GM19452 (cell line): ENCODE data around the gene OTOGL.
"Not testable (repeated sequence)": the region's sequence is repeated elsewhere in the genome, so short reads cannot be mapped to it uniquely, and the experiment has no call there.

Experiments used
- ATAC-seq: cut with Tn5 transposase; IDR thresholded peaks from one replicate; pipeline ENCODE4 v1.9.1; 2021; ENCODE audit not compliant: unreplicated experiment

OTOGL gene

DNA sequence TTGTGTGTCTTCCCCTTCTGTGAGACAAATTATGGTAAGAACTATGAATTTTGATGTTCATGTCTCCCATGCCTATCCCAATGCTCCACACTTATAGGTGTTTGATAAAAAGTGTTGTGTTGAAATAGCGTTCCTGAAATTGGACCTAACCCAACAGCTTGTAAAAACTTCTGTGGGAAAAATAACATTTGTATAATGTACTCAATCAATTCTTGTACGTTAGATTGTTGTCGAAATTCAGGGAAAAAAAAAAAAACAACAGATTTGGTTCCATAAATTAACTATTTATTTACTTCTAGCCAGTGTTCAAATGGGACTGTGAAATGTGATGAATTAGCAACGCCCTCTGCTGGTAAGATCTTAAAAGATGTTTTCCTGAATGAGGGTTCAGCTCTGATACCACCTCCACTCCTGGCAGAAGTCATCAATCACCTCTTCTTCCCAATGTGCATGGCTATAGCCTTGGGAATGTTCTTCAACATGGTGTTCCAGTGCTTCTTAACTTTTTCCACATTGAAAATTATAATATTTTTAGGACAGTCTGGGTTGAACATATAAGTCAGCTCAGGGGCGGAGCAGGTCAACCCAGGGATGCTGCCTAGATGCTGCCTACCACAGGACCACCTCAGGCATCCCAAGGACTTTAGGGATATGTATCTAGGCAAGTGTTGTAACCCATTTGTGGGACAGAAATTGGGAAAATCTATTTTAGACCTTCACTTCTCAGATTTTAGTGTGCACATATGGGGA, 170.6 kb downstream of the OTOGL start:
- ATAC-seq: no peak

- no peak for ATAC-seq
These were observed 172.4 kb downstream of the OTOGL start for GRCh38 chr12:80271780-80272179.

DNA sequence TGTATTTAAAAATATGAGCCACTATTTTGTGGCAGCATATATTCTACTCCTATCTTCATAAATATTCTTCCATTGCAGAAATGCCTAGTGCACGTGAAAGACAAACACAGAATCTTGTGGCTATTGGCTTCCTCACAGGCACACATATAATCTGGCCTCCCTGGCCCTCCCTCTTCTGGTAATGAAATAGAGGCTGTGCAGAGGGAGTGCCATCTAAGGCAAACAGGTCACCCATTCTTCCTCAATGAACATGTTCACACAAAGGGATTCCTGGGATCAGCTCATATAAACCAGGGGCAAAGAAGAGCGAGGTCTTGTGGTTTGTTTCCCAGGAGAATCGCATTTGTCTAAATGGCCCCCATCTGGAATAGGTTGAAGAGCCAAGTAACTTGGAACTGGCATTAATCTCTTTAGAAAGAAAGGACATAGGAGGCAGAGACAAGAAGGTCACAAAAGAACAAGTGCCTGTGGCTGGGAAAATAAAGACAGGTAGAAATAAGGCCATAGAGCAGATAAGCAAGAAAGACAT, 173.1 kb downstream of the OTOGL start:
- ATAC-seq: no peak

DNA sequence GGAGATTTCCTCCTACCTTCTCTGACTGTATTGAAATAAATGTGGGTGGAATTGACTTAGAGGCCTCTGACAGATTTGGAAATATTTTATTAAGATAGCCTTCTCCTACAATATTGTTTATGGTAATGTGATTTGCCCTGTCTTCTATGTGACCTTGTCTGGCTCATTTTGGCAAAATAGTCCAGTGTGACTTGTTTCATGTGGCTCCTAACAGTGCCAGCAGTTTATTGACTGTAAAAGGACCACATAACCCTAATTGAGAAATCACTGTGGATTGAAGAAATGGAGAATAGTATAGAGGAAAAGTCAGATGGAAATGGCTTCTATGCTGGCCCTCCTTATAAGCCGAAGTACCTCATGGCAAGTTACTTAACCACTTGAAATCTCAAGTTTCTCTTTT, 173.8 kb downstream of the OTOGL start:
- ATAC-seq: no peak

DNA sequence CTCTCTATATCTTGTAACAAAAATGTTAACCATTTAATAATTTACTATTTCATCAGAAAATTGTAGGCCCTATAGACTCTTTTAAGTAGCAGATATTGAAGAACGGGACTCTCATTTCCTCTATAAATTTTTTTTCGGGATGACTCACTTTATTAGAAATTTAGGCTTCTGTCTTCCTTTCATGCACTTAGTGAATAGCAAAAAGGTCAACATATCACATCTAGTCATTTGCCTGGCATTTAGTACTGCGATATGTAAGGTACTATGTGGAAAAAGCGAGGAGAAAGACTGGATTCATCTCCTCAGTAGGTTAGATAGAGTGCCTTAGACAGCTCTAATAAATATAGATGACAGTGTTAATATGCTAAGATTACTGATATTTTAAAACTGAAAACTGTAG, 178.4 kb downstream of the OTOGL start:
- no peak for ATAC-seq

GRCh38 chr12:80282226-80282625, 182.9 kb downstream of the OTOGL start:
- no peak for ATAC-seq

DNA sequence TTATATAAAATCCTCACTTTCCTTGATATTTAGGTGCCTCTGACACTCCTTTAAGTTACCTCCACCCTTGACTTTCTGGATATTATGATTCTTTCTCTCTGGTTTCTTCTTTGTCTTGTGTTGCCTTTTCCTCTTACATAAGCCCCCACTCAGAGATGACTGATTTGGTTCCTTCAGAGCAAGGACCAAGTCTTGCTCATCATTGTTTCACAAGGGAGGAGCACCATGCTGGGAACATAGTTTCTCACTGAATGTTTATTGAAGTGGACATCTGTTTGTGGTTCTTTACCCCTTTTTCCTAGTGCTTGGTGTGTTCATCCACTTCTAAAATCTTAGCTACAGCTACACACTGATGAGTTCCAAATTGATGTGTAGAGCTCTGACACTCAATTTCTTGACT, 183.4 kb downstream of the OTOGL start:
- ATAC-seq: no peak

DNA sequence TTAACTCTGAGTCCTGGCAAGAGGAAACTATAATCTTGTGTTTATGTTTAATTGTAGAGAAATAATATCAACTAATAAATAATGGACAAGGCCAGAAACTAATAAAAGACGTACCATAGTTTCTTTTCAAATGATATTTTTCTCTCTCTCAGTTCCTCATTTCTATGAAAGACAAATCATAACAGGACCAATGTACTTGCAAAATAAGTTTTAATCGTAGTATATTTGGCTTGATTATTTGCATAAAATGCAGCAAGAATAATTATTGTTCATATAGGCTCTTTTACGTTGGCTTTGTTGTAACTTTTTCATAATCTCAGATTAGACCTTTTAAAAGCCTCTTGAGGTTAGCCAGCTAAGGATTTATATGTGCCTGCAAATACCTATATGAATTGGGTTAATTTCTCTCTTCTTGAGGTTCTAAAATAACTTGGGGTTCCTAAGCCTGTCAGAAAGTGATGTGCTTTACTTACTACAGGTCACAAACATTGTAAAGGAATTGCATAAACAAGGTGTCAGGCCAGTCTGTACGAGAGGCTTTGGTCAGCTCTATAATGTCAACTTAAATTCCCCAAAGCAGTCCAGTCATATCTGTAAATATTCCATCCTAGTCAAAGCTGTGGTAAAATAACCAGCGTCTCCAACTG, 191.9 kb downstream of the OTOGL start:
- ATAC-seq: peak; percentile 54

GRCh38 chr12:80293347-80293746, 194.0 kb downstream of the OTOGL start:
- ATAC-seq: no peak

GRCh38 chr12:80293759-80294158, 194.4 kb downstream of the OTOGL start:
- ATAC-seq: peak; percentile 62

GRCh38 chr12:80299219-80299618, 199.9 kb downstream of the OTOGL start:
- no peak for ATAC-seq

DNA sequence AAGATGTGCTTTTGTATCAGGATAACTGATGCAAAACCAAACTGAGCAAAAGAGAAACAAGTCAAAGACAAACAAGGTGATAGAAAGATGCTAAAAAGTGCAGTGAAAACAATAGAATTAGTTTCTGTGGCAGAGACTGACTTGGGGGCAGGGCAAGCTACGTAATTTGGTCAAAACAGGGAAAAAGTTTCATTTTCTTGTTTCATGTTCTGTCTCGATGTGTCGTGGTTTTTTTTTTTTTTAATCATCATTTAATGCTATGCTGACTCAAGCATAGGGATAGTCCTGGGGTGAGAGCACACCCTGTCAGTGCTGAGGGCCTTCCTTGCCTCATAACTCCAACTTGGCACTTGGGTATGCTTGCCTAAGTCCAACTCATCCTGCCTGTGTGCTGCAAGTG, 200.6 kb downstream of the OTOGL start:
- ATAC-seq: peak; percentile 70

GRCh38 chr12:80307436-80307835, 208.1 kb downstream of the OTOGL start:
- not testable (repeated sequence) for ATAC-seq

GRCh38 chr12:80313209-80313608, 213.9 kb downstream of the OTOGL start:
- ATAC-seq: no peak

DNA sequence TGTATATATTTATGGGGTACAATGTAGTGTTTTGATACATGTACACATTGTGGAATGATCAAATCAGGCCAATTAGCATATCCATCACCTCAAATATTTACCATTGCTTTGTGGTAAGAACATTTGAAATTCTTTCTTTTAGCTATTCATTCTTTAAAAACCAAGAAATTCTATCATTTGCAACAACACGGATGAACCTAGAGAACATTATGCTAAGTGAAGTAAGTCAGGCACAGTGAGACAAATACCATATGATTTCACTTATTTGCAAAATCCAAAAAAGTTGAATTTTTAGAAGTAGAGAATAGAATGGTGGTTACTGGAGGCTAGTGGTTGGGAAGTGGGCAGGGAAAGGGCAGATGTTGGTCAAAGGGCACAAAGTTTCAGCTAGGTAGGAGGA, 215.4 kb downstream of the OTOGL start:
- no peak for ATAC-seq

DNA sequence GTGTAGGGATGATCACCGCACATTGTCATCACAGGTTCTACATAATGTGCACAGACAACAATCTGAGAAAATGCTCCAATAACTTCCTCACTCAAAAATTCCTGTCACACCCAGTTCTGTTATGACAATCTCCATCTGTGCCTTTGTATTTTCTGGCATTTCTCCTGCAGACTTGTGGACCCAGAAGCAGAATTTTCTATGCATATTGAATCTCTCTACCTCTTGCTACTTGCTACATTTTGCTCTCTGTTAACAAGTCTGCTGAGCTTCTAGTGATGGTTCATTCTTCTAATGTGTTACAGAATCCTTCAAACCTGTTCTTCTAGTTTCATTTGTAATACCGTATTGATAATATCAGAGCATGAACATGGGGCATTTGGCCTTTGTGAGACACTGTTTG, 216.9 kb downstream of the OTOGL start:
- no peak for ATAC-seq

GRCh38 chr12:80317307-80317706, 218.0 kb downstream of the OTOGL start:
- no peak for ATAC-seq

- ATAC-seq: no peak
These were observed 218.6 kb downstream of the OTOGL start for GRCh38 chr12:80317899-80318298.

- ATAC-seq: no peak
These were observed 220.9 kb downstream of the OTOGL start for GRCh38 chr12:80320121-80320678.

- ATAC-seq: no peak
These were observed 222.3 kb downstream of the OTOGL start for GRCh38 chr12:80321653-80322052.

- no peak for ATAC-seq
These were observed 226.0 kb downstream of the OTOGL start for GRCh38 chr12:80325167-80325959.
